Upper lobe of left lung (tissue), 6 donors: ENCODE measurements around the gene GATA6. TPM values are rescaled to one million over a fixed set of nuclear protein-coding genes. Genes with fewer than 3 reads are reported as not detected.

Experiments
- ATAC-seq, 2 donors: fragments of 200-7000 bp; cut with Tn5 transposase; one replicate each; pipeline ENCODE4 v1.9.1; 2022; ENCODE audit warnings: mild to moderate bottlenecking in 2 of 2, moderate library complexity in 2 of 2; ENCODE audit not compliant: low FRiP score in 2 of 2
- DNase-seq, 2 donors: peaks; one replicate each; pipeline ENCODE4 v3.0.0-alpha.2; 2019 to 2020
- H3K27ac ChIP-seq, 4 donors: fragments of 200-600 bp; sonication (generic); one replicate each; pipeline ENCODE4 v1.5.1; 2016 to 2019
- H3K27me3 ChIP-seq, 4 donors: fragments of 200-600 bp; sonication (generic); one replicate each; pipeline ENCODE4 v1.5.1; 2017 to 2019
- H3K36me3 ChIP-seq, 4 donors: fragments of 200-600 bp; sonication (generic); one replicate each; pipeline ENCODE4 v1.5.1; 2016 to 2019
- H3K4me1 ChIP-seq, 4 donors: fragments of 200-600 bp; sonication (generic); one replicate each; pipeline ENCODE4 v1.5.1; 2018 to 2019
- H3K4me3 ChIP-seq, 4 donors: fragments of 200-600 bp; sonication (generic); one replicate each; pipeline ENCODE4 v1.5.1; 2017 to 2019; ENCODE audit warnings: mild to moderate bottlenecking in 2 of 4, moderate library complexity in 1 of 4
- H3K9me3 ChIP-seq, 4 donors: fragments of 200-600 bp; sonication (generic); one replicate each; pipeline ENCODE4 v1.5.1; 2018 to 2019
- CTCF ChIP-seq, 6 experiments: fragments of 450-650 bp in 4 of 6; fragments of 200-600 bp in 2 of 6; sonication (generic) in 2 of 6; IDR thresholded peaks; one replicate each; pipeline ENCODE4 v1.5.1; 2016 to 2019; ENCODE audit warnings: antibody characterized with exemption in 6 of 6
- EP300 ChIP-seq, 4 donors: sonication (generic); formaldehyde crosslinking; IDR thresholded peaks; one replicate each; pipeline ENCODE4 v1.5.1; 2017; ENCODE audit warnings: antibody characterized with exemption in 4 of 4, control low read depth in 2 of 4
- POLR2A ChIP-seq, 4 donors: fragments of 450-650 bp; IDR thresholded peaks; one replicate each; pipeline ENCODE4 v1.5.1; 2016 to 2017; ENCODE audit warnings: antibody characterized with exemption in 4 of 4, mild to moderate bottlenecking in 2 of 4
- POLR2AphosphoS5 ChIP-seq, 2 donors: sonication (generic); formaldehyde crosslinking; IDR thresholded peaks; one replicate each; pipeline ENCODE4 v1.5.1; 2017; ENCODE audit warnings: antibody characterized with exemption in 2 of 2
- WGBS, 2 donors: methylation state at CpG; one replicate each; pipeline ENCODE4 v1.1.5; 2017 to 2018; 5-methylcytosine and 5-hydroxymethylcytosine counted together
- total RNA-seq, 6 donors: library from RNA; depleted of rRNA in 4 of 6; stranded (reverse); fragments of >200 nt in 4 of 6; gene quantifications; one replicate each; pipeline versions ENCODE4 v1.1.0 to v1.2.1, GENCODE V29; 2016 to 2021
- donor health status: DM: no; HTN: no; CAD: no; lungs with moderate emphysema.
- donor health status: DM: no; HTN: yes; CAD: no; lungs with severe emphysema.

GATA6 gene
- total RNA-seq, 6 donors from 2014 or later = 29.7 to 52.8 (median 41.4) TPM

- H3K27ac ChIP-seq = peak overlapping the region; percentile 94 to 98 (median 97)
- ATAC-seq = no peak
- H3K36me3 ChIP-seq = peaks cover 0 to 11% (median 0%) of the 10 kb centered on the region in 4 donors
- H3K4me3 ChIP-seq = peak overlapping the region; percentile 70 to 78 (median 74)
- DNase-seq = peak in 1 of 2 donors; percentile 88
- 0% methylated on average over 3 of the region's 120 CpGs; no CpG with 5 or more reads in 1 of the 2 donors for WGBS, 2 donors
- peaks cover 10 to 67% (median 27%) of the 10 kb centered on the region in 4 donors for H3K4me1 ChIP-seq
- no peaks in the 10 kb centered on the region for H3K9me3 ChIP-seq
- H3K27me3 ChIP-seq = peaks cover 0 to 18% (median 6%) of the 10 kb centered on the region in 4 donors
- no peak for TF ChIP-seq CTCF (IDR thresholded peaks at IDR 0.05)
- no peak for TF ChIP-seq POLR2AphosphoS5 (IDR thresholded peaks at IDR 0.05)
- no peak for TF ChIP-seq EP300 (IDR thresholded peaks at IDR 0.05)
- no peak for TF ChIP-seq POLR2A (IDR thresholded peaks at IDR 0.05)
Observed at GRCh38 chr18:22171258-22172119, 2.1 kb downstream of the GATA6 start.

- peak in 1 of 2 donors; percentile 85 for DNase-seq
- no peak for TF ChIP-seq CTCF (IDR thresholded peaks at IDR 0.05)
- no peak for TF ChIP-seq EP300 (IDR thresholded peaks at IDR 0.05)
- TF ChIP-seq POLR2AphosphoS5 (IDR thresholded peaks at IDR 0.05) = no peak
- no peak for TF ChIP-seq POLR2A (IDR thresholded peaks at IDR 0.05)
- Histone ChIP-seq H3K9me3 (no peaks in the 10 kb centered on the region), H3K27me3 (peaks cover 0 to 18% (median 6%) of the 10 kb centered on the region in 4 donors), H3K36me3 (peaks cover 0 to 14% (median 3%) of the 10 kb centered on the region in 4 donors), H3K4me3 (peak overlapping the region; percentile 40 to 78 (median 72)), H3K4me1 (peaks cover 10 to 67% (median 27%) of the 10 kb centered on the region in 4 donors), H3K27ac (peak overlapping the region; percentile 94 to 98 (median 97))
- ATAC-seq = no peak
- 51 to 70% methylated on average over 2 to 11 of the region's 34 CpGs for WGBS, 2 donors
Observed at GRCh38 chr18:22172120-22172582, 2.8 kb downstream of the GATA6 start.

- H3K36me3 ChIP-seq = peaks cover 0 to 14% (median 3%) of the 10 kb centered on the region in 4 donors
- peak overlapping the region; percentile 94 to 98 (median 97) for H3K27ac ChIP-seq
- no peaks in the 10 kb centered on the region for H3K9me3 ChIP-seq
- peak overlapping the region; percentile 40 to 78 (median 72) for H3K4me3 ChIP-seq
- peaks cover 0 to 18% (median 5%) of the 10 kb centered on the region in 4 donors for H3K27me3 ChIP-seq
- no peak for ATAC-seq
- H3K4me1 ChIP-seq = peaks cover 9 to 65% (median 26%) of the 10 kb centered on the region in 4 donors
- peak in 1 of 2 donors; percentile 76 for DNase-seq
- TF ChIP-seq POLR2A (IDR thresholded peaks at IDR 0.05) = no peak
- peak in 1 of 2 donors; percentile 44 for TF ChIP-seq POLR2AphosphoS5 (IDR thresholded peaks at IDR 0.05)
- 52 to 56% methylated on average over 7 of the region's 7 CpGs for WGBS, 2 donors
Observed at GRCh38 chr18:22172594-22173049, 3.2 kb downstream of the GATA6 start.

GRCh38 chr18:22173221-22173927 lies 4.0 kb downstream of the GATA6 start:
- Histone ChIP-seq H3K9me3 (no peaks in the 10 kb centered on the region), H3K4me1 (peaks cover 7 to 57% (median 21%) of the 10 kb centered on the region in 4 donors), H3K27ac (peak overlapping the region; percentile 94 to 98 (median 97)), H3K27me3 (peaks cover 0 to 18% (median 2%) of the 10 kb centered on the region in 4 donors), H3K36me3 (peaks cover 0 to 18% (median 3%) of the 10 kb centered on the region in 4 donors), H3K4me3 (peak overlapping the region in 3 of 4 donors; percentile 70 to 78 (median 73))
- peak in 1 of 2 donors; percentile 14 for DNase-seq
- no peak for TF ChIP-seq POLR2A (IDR thresholded peaks at IDR 0.05)
- TF ChIP-seq POLR2AphosphoS5 (IDR thresholded peaks at IDR 0.05) = no peak
- TF ChIP-seq CTCF (IDR thresholded peaks at IDR 0.05) = no peak
- TF ChIP-seq EP300 (IDR thresholded peaks at IDR 0.05) = no peak
- WGBS, 2 donors = 52 to 59% methylated on average over 22 of the region's 22 CpGs
- no peak for ATAC-seq
